Measurements from ENCODE around the gene MGAT4A. TPM values are rescaled to one million over a fixed set of nuclear protein-coding genes. Genes with fewer than 3 reads are reported as not detected.

MGAT4A gene
- total and polyA plus RNA-seq, 2 of the 13 experiments (the other 11 are each of a cell fraction or from before 2014, with no cell fraction given): 47.2 to 90.9 TPM

DNA sequence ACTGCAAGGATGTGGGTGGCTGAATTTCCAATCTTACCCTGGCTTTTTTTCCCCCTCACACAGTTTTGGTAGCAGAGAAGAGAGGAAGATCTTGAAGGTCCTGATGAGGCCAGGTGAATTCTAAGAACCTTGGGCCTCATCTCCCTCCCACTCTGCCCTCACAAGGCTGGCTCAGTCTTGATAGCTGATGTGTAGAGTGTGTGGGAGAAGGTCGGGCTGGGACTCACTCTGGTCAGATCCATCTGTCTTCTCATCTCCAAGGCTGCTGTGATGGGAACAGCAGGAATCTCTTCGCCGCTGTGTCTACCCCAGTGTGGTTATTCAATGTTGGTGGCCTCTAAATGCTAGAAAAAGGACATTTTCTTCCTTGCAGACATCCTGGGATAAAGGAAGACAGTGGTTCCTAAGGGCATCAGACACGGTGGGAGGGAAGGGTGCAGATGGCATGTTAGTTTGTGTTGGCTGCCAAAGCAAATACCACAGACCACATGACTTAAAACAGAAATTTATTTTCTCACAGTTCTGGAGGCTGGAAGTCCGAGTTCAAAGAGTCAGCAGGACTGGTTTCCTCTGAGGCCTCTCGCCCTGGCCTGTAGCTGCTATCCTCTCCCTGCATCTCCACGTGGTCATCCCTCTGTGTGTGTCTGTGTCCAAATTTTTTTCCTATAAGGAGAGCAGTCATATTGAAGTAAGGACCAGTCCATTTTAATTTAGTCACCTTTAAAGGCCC lies 37.6 kb upstream of the MGAT4A start (continued):
- TF ChIP-seq ZBTB1 (CRISPR knock-in tag; IDR thresholded peaks at IDR 0.05; ENCODE audit: borderline replicate concordance) (no peak), TBX3 (IDR thresholded peaks at IDR 0.05; ENCODE audit: borderline replicate concordance) (peak; percentile 12; the same call in 1 of the 2 replicates), GATAD1 (CRISPR knock-in tag; IDR thresholded peaks at IDR 0.05) (peak; percentile 22; the same call in 1 of the 2 replicates), ZNF136 (CRISPR knock-in tag; IDR thresholded peaks at IDR 0.05; ENCODE audit: low read depth) (no peak), PRDM4 (CRISPR knock-in tag; IDR thresholded peaks at IDR 0.05; ENCODE audit: borderline replicate concordance) (no peak), PAX8 (CRISPR knock-in tag; IDR thresholded peaks at IDR 0.05; ENCODE audit: borderline replicate concordance) (no peak), TCF7 (IDR thresholded peaks at IDR 0.05; ENCODE audit: low read depth) (peak; percentile 59; the same call in 1 of the 2 replicates), ZFP37 (CRISPR knock-in tag; IDR thresholded peaks at IDR 0.05; ENCODE audit: borderline replicate concordance) (no peak), ZNF547 (CRISPR knock-in tag; IDR thresholded peaks at IDR 0.05) (0 out of 2 replicates have a peak, but pooled peaks have one; percentile 41), TFDP2 (CRISPR knock-in tag; IDR thresholded peaks at IDR 0.05) (no peak), ZNF720 (CRISPR knock-in tag; IDR thresholded peaks at IDR 0.05) (peak; percentile 65; the same call in 1 of the 2 replicates)
- TF ChIP-seq, protein P1, sequence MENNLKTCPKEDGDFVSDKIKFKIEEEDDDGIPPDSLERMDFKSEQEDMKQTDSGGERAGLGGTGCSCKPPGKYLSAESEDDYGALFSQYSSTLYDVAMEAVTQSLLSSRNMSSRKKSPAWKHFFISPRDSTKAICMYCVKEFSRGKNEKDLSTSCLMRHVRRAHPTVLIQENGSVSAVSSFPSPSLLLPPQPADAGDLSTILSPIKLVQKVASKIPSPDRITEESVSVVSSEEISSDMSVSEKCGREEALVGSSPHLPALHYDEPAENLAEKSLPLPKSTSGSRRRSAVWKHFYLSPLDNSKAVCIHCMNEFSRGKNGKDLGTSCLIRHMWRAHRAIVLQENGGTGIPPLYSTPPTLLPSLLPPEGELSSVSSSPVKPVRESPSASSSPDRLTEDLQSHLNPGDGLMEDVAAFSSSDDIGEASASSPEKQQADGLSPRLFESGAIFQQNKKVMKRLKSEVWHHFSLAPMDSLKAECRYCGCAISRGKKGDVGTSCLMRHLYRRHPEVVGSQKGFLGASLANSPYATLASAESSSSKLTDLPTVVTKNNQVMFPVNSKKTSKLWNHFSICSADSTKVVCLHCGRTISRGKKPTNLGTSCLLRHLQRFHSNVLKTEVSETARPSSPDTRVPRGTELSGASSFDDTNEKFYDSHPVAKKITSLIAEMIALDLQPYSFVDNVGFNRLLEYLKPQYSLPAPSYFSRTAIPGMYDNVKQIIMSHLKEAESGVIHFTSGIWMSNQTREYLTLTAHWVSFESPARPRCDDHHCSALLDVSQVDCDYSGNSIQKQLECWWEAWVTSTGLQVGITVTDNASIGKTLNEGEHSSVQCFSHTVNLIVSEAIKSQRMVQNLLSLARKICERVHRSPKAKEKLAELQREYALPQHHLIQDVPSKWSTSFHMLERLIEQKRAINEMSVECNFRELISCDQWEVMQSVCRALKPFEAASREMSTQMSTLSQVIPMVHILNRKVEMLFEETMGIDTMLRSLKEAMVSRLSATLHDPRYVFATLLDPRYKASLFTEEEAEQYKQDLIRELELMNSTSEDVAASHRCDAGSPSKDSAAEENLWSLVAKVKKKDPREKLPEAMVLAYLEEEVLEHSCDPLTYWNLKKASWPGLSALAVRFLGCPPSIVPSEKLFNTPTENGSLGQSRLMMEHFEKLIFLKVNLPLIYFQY (CRISPR knock-in tag; IDR thresholded peaks at IDR 0.05; ENCODE audit: borderline replicate concordance): 0 out of 2 replicates have a peak, but pooled peaks have one; percentile 14
- TF ChIP-seq, protein P2, sequence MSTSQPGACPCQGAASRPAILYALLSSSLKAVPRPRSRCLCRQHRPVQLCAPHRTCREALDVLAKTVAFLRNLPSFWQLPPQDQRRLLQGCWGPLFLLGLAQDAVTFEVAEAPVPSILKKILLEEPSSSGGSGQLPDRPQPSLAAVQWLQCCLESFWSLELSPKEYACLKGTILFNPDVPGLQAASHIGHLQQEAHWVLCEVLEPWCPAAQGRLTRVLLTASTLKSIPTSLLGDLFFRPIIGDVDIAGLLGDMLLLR (CRISPR knock-in tag; IDR thresholded peaks at IDR 0.05): no peak; the same call in 1 of the 2 replicates
- TF ChIP-seq, protein P3, sequence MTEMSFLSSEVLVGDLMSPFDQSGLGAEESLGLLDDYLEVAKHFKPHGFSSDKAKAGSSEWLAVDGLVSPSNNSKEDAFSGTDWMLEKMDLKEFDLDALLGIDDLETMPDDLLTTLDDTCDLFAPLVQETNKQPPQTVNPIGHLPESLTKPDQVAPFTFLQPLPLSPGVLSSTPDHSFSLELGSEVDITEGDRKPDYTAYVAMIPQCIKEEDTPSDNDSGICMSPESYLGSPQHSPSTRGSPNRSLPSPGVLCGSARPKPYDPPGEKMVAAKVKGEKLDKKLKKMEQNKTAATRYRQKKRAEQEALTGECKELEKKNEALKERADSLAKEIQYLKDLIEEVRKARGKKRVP (CRISPR knock-in tag; IDR thresholded peaks at IDR 0.05): no peak
- TF ChIP-seq, protein P4, sequence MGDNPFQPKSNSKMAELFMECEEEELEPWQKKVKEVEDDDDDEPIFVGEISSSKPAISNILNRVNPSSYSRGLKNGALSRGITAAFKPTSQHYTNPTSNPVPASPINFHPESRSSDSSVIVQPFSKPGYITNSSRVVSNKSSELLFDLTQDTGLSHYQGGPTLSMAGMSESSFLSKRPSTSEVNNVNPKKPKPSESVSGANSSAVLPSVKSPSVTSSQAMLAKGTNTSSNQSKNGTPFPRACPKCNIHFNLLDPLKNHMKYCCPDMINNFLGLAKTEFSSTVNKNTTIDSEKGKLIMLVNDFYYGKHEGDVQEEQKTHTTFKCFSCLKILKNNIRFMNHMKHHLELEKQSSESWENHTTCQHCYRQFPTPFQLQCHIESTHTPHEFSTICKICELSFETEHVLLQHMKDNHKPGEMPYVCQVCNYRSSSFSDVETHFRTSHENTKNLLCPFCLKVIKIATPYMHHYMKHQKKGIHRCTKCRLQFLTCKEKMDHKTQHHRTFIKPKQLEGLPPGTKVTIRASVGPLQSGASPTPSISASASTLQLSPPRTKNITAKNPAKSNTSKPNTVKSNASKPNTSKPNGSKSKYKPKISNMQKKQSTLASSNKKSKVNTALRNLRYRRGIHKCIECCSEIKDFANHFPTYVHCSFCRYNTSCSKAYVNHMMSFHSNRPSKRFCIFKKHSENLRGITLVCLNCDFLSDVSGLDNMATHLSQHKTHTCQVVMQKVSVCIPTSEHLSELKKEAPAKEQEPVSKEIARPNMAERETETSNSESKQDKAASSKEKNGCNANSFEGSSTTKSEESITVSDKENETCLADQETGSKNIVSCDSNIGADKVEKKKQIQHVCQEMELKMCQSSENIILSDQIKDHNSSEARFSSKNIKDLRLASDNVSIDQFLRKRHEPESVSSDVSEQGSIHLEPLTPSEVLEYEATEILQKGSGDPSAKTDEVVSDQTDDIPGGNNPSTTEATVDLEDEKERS (CRISPR knock-in tag; IDR thresholded peaks at IDR 0.05): no peak
